Measurements from ENCODE around the gene CBFB.

Gene CBFB

GRCh38 chr16:67017421-67017750, 11.6 kb upstream of the CBFB start:
- H3K4me1 ChIP-seq, result peaks cover 0 to 28% (median 18%) of the 10 kb centered on the region in 4 donors
- no peaks in the 10 kb centered on the region for H3K36me3 ChIP-seq
- TF ChIP-seq CTCF (IDR thresholded peaks at IDR 0.05), result no peak
- H3K4me3 ChIP-seq, result no peak overlapping the region
- intact Hi-C loops (cut with DNase I; ENCODE audit: low total_unique reads), result loop anchor here (5.0 kb wide), 1 partner anchor 140 kb away; the partner anchor contains the start of genes FBXL8 and TRADD
- H3K27ac ChIP-seq, result no peak overlapping the region
- DNase-seq, result no peak
- no peaks in the 10 kb centered on the region for H3K9me3 ChIP-seq
- H3K27me3 ChIP-seq, result no peaks in the 10 kb centered on the region

- Histone ChIP-seq H3K27ac (no peak overlapping the region), H3K4me3 (no peak overlapping the region), H3K9me3 (no peaks in the 10 kb centered on the region), H3K36me3 (no peaks in the 10 kb centered on the region), H3K27me3 (no peaks in the 10 kb centered on the region), H3K4me1 (peaks cover 0 to 25% (median 18%) of the 10 kb centered on the region in 4 donors)
- TF ChIP-seq CTCF (IDR thresholded peaks at IDR 0.05), result peak; percentile 45 to 63
- intact Hi-C loops (cut with DNase I; ENCODE audit: low total_unique reads), result loop anchor here (5.0 kb wide), 1 partner anchor 139 kb away; the partner anchor contains the start of genes FBXL8 and TRADD
- peak; percentile 55 to 74 for DNase-seq
Observed at GRCh38 chr16:67017810-67018488, 11.0 kb upstream of the CBFB start.

- DNase-seq, result peak in 1 of 2 donors; percentile 16
- Histone ChIP-seq H3K9me3 (no peaks in the 10 kb centered on the region), H3K27me3 (no peaks in the 10 kb centered on the region), H3K4me1 (peaks cover 0 to 12% (median 8%) of the 10 kb centered on the region in 4 donors), H3K36me3 (no peaks in the 10 kb centered on the region), H3K27ac (no peak overlapping the region), H3K4me3 (no peak overlapping the region)
- intact Hi-C loops (cut with DNase I; ENCODE audit: low total_unique reads), result loop anchor here (5.0 kb wide), 1 partner anchor 138 kb away; the partner anchor contains the start of genes FBXL8 and TRADD
- no peak for TF ChIP-seq CTCF (IDR thresholded peaks at IDR 0.05)
Observed at GRCh38 chr16:67019171-67019570, 9.8 kb upstream of the CBFB start.

- H3K27me3 ChIP-seq, result no peaks in the 10 kb centered on the region
- no peaks in the 10 kb centered on the region for H3K9me3 ChIP-seq
- peak in 1 of 2 donors; percentile 29 for DNase-seq
- no peaks in the 10 kb centered on the region for H3K4me1 ChIP-seq
- H3K27ac ChIP-seq, result no peak overlapping the region
- no peaks in the 10 kb centered on the region for H3K36me3 ChIP-seq
- no peak for TF ChIP-seq CTCF (IDR thresholded peaks at IDR 0.05)
- intact Hi-C loops (cut with DNase I; ENCODE audit: low total_unique reads), result loop anchor here (10.0 kb wide), 1 partner anchor 163 kb away; the partner anchor contains the start of gene MATCAP1
- no peak overlapping the region for H3K4me3 ChIP-seq
Observed at GRCh38 chr16:67021321-67021720, 7.6 kb upstream of the CBFB start.

- H3K36me3 ChIP-seq, result no peaks in the 10 kb centered on the region
- intact Hi-C loops (cut with DNase I; ENCODE audit: low total_unique reads), result loop anchor here (10.0 kb wide), 1 partner anchor 162 kb away; the partner anchor contains the start of gene MATCAP1
- peak in 1 of 2 donors; percentile 40 for DNase-seq
- no peak for TF ChIP-seq CTCF (IDR thresholded peaks at IDR 0.05)
- no peaks in the 10 kb centered on the region for H3K27me3 ChIP-seq
- H3K9me3 ChIP-seq, result no peaks in the 10 kb centered on the region
- no peaks in the 10 kb centered on the region for H3K4me1 ChIP-seq
- no peak overlapping the region for H3K4me3 ChIP-seq
- H3K27ac ChIP-seq, result no peak overlapping the region
Observed at GRCh38 chr16:67022531-67023214, 6.3 kb upstream of the CBFB start.
